Fibroblast of lung (primary cell): ENCODE data around the gene P2RX4. TPM values are rescaled to one million over a fixed set of nuclear protein-coding genes. Genes with fewer than 3 reads are reported as not detected.

ENCODE experiments used
- DNase-seq, 2 donors: peaks; one replicate each; pipeline versions ENCODE4 v3.0.0 to v3.0.0-alpha.2; 2010; ENCODE audit warnings: low read depth in 2 of 2
- H2AFZ ChIP-seq: 2 replicates; pipeline ENCODE4 v1.5.1; 2012; ENCODE audit warnings: low read length, control low read depth, inconsistent platforms
- H3K27ac ChIP-seq: 2 replicates; pipeline ENCODE4 v1.5.1; 2011; ENCODE audit warnings: low read length, control low read depth; ENCODE audit not compliant: insufficient read depth
- H3K27me3 ChIP-seq: 2 replicates; pipeline ENCODE4 v1.5.1; 2011; ENCODE audit warnings: mild to moderate bottlenecking, low read length; ENCODE audit not compliant: control insufficient read depth, insufficient read depth
- H3K36me3 ChIP-seq: 2 replicates; pipeline ENCODE4 v1.5.1; 2011; ENCODE audit warnings: low read length; ENCODE audit not compliant: control insufficient read depth, insufficient read depth
- H3K4me1 ChIP-seq: 2 replicates; pipeline ENCODE4 v1.5.1; 2011; ENCODE audit warnings: low read length; ENCODE audit not compliant: control insufficient read depth, insufficient read depth; ENCODE audit errors: extremely low read depth
- H3K4me2 ChIP-seq: 2 replicates; pipeline ENCODE4 v1.5.1; 2011; ENCODE audit warnings: low read length, control low read depth; ENCODE audit not compliant: insufficient read depth; ENCODE audit errors: extremely low read depth
- H3K4me3 ChIP-seq, 4 experiments: fragments of 200-600 bp in 1 of 4; sonication (generic) in 1 of 4; replicated peaks in 1 of 4; 2 replicates each; pipeline ENCODE4 v1.5.1; 2011 to 2016; ENCODE audit warnings: low read length in 4 of 4, low read depth in 3 of 4, mild to moderate bottlenecking in 3 of 4, control low read depth in 2 of 4, inconsistent platforms in 1 of 4, mixed read lengths in 1 of 4; ENCODE audit not compliant: insufficient read depth in 1 of 4; ENCODE audit errors: control extremely low read depth in 1 of 4
- H3K79me2 ChIP-seq: 2 replicates; pipeline ENCODE4 v1.5.1; 2012; ENCODE audit warnings: mild to moderate bottlenecking, low read length, inconsistent platforms; ENCODE audit not compliant: control insufficient read depth, insufficient read depth
- H3K9ac ChIP-seq: 2 replicates; pipeline ENCODE4 v1.5.1; 2011; ENCODE audit warnings: mild to moderate bottlenecking, low read length, control low read depth; ENCODE audit not compliant: insufficient read depth
- H3K9me3 ChIP-seq: 2 replicates; pipeline ENCODE4 v1.5.1; 2012; ENCODE audit warnings: low read depth, low read length; ENCODE audit not compliant: control insufficient read depth, insufficient read depth
- H4K20me1 ChIP-seq: 2 replicates; pipeline ENCODE4 v1.5.1; 2011; ENCODE audit warnings: low read length; ENCODE audit not compliant: control insufficient read depth, insufficient read depth; ENCODE audit errors: extremely low read depth
- CTCF ChIP-seq, 2 donors: IDR thresholded peaks in 1 of 2; conservative IDR thresholded peaks in 1 of 2; 1 replicate in 1 of 2; 2 replicates in 1 of 2; pipeline ENCODE4 v1.5.1; 2011 to 2012; ENCODE audit warnings: low read length in 2 of 2, control low read depth in 1 of 2, inconsistent platforms in 1 of 2, low read depth in 1 of 2, mild to moderate bottlenecking in 1 of 2
- EZH2 ChIP-seq: IDR thresholded peaks from 2 replicates; pipeline ENCODE4 v1.5.1; 2012; ENCODE audit warnings: low read length, control low read depth, mild to moderate bottlenecking; ENCODE audit errors: missing control alignments
- polyA plus RNA-seq, 2 donors: library from polyadenylated mRNA; depleted of rRNA in 1 of 2; stranded (reverse) in 1 of 2; unstranded in 1 of 2; fragments of >200 nt; gene quantifications; 2 replicates each; pipeline ENCODE4 v1.2.1, GENCODE V29; 2011 to 2012; ENCODE audit warnings: missing spikeins in 1 of 2
- total RNA-seq: library from RNA; depleted of rRNA; stranded (reverse); fragments of >200 nt; gene quantifications from 2 replicates; pipeline ENCODE4 v1.2.1, GENCODE V29; 2014

The P2RX4 gene
- total and polyA plus RNA-seq, 2 donors (not counting 1 experiment from before 2014, with no cell fraction given) = 27.2 to 59.8 TPM

- H3K4me2 ChIP-seq = no peak overlapping the region
Observed at GRCh38 chr12:121263206-121263935, 53.4 kb downstream of the P2RX4 start.

GRCh38 chr12:121264135-121264534 is 54.2 kb downstream of the P2RX4 start:
- Histone ChIP-seq H3K9ac (no peak overlapping the region), H4K20me1 (no peaks in the 10 kb centered on the region), H3K27ac (no peak overlapping the region), H3K4me3 (no peak overlapping the region), H2AFZ (no peak overlapping the region), H3K4me2 (no peak overlapping the region), H3K9me3 (no peaks in the 10 kb centered on the region), H3K4me1 (no peaks in the 10 kb centered on the region), H3K79me2 (no peaks in the 10 kb centered on the region), H3K27me3 (no peaks in the 10 kb centered on the region), H3K36me3 (peaks cover 12% of the 10 kb centered on the region)
- TF ChIP-seq CTCF (conservative IDR thresholded peaks at IDR 0.05 in 1 of 2, IDR thresholded peaks at IDR 0.05 in 1 of 2; ENCODE audit: low read depth in 1 of 2, low read length in 2 of 2) (no peak), EZH2 (no peak)
- DNase-seq = no peak

More at GRCh38 chr12:121263206-121263935, 53.4 kb downstream of the P2RX4 start:
- TF ChIP-seq CTCF (conservative IDR thresholded peaks at IDR 0.05 in 1 of 2, IDR thresholded peaks at IDR 0.05 in 1 of 2; ENCODE audit: low read depth in 1 of 2, low read length in 2 of 2) (no peak), EZH2 (no peak)
- Histone ChIP-seq H4K20me1 (no peaks in the 10 kb centered on the region), H3K4me1 (no peaks in the 10 kb centered on the region), H3K9me3 (no peaks in the 10 kb centered on the region), H3K36me3 (peaks cover 11% of the 10 kb centered on the region), H3K4me3 (no peak overlapping the region), H2AFZ (no peak overlapping the region), H3K27ac (no peak overlapping the region), H3K79me2 (no peaks in the 10 kb centered on the region), H3K9ac (no peak overlapping the region), H3K27me3 (no peaks in the 10 kb centered on the region)
- no peak for DNase-seq

GRCh38 chr12:121264951-121265515 is 55.1 kb downstream of the P2RX4 start:
- H4K20me1 ChIP-seq = no peaks in the 10 kb centered on the region
- no peak for DNase-seq
- no peaks in the 10 kb centered on the region for H3K79me2 ChIP-seq
- H3K4me2 ChIP-seq = no peak overlapping the region
- no peak overlapping the region for H3K4me3 ChIP-seq
- TF ChIP-seq EZH2 (no peak), CTCF (conservative IDR thresholded peaks at IDR 0.05 in 1 of 2, IDR thresholded peaks at IDR 0.05 in 1 of 2; ENCODE audit: low read depth in 1 of 2, low read length in 2 of 2) (no peak)
- H3K27ac ChIP-seq = no peak overlapping the region
- no peaks in the 10 kb centered on the region for H3K4me1 ChIP-seq
- H3K9me3 ChIP-seq = no peaks in the 10 kb centered on the region
- H3K9ac ChIP-seq = no peak overlapping the region
- no peak overlapping the region for H2AFZ ChIP-seq
- peaks cover 11% of the 10 kb centered on the region for H3K36me3 ChIP-seq
- no peaks in the 10 kb centered on the region for H3K27me3 ChIP-seq
